H9 (cell line): ENCODE measurements around the gene SLC4A2. TPM values are rescaled to one million over a fixed set of nuclear protein-coding genes. Genes with fewer than 3 reads are reported as not detected.
A peak's percentile ranks its signal among the peaks of the same experiment; 100 is the strongest.

ENCODE experiments used
- DNase-seq: peaks from one replicate; pipeline ENCODE4 v3.0.0-alpha.2; 2017
- H2AFZ ChIP-seq: one replicate; pipeline ENCODE4 v1.6.1; 2013; ENCODE audit warnings: mild to moderate bottlenecking, low read length, control low read depth, moderate library complexity
- H2AK5ac ChIP-seq: 2 replicates; pipeline ENCODE4 v1.6.1; 2013; ENCODE audit warnings: low read length, control low read depth, mixed read lengths; ENCODE audit not compliant: insufficient read length
- H2BK120ac ChIP-seq: one replicate; pipeline ENCODE4 v1.6.1; 2013; ENCODE audit warnings: low read depth, mild to moderate bottlenecking, low read length, control low read depth, inconsistent platforms; ENCODE audit not compliant: poor library complexity, severe bottlenecking
- H2BK12ac ChIP-seq: 2 replicates; pipeline ENCODE4 v1.6.1; 2013; ENCODE audit warnings: low read length, control low read depth, mixed read lengths, low read depth; ENCODE audit not compliant: insufficient read length
- H2BK15ac ChIP-seq: 2 replicates; pipeline ENCODE4 v1.6.1; 2013; ENCODE audit warnings: low read depth, low read length, control low read depth
- H2BK20ac ChIP-seq: one replicate; pipeline ENCODE4 v1.6.1; 2013; ENCODE audit warnings: low read depth, mild to moderate bottlenecking, low read length, control low read depth, inconsistent platforms; ENCODE audit not compliant: poor library complexity, severe bottlenecking
- H2BK5ac ChIP-seq: 2 replicates; pipeline ENCODE4 v1.6.1; 2013; ENCODE audit warnings: low read length, control low read depth, mixed read lengths; ENCODE audit not compliant: insufficient read length
- H3K14ac ChIP-seq: 2 replicates; pipeline ENCODE4 v1.6.1; 2013; ENCODE audit warnings: low read length, control low read depth; ENCODE audit not compliant: insufficient read depth
- H3K18ac ChIP-seq: 2 replicates; pipeline ENCODE4 v1.6.1; 2013; ENCODE audit warnings: low read depth, mild to moderate bottlenecking, mixed read lengths, low read length, control low read depth; ENCODE audit not compliant: insufficient read length
- H3K23ac ChIP-seq: 2 replicates; pipeline ENCODE4 v1.6.1; 2013; ENCODE audit warnings: low read length, control low read depth, mixed read lengths, low read depth; ENCODE audit not compliant: insufficient read length
- H3K23me2 ChIP-seq: 2 replicates; pipeline ENCODE4 v1.6.1; 2013; ENCODE audit warnings: low read depth, mild to moderate bottlenecking, mixed read lengths, low read length, control low read depth; ENCODE audit not compliant: insufficient read length, poor library complexity, severe bottlenecking
- H3K27ac ChIP-seq: 2 replicates; pipeline ENCODE4 v1.5.1; 2013; ENCODE audit warnings: low read length, control low read depth, mixed read lengths, low read depth; ENCODE audit not compliant: insufficient read length
- H3K27me3 ChIP-seq: 2 replicates; pipeline ENCODE4 v1.6.1; 2013; ENCODE audit warnings: low read length, control low read depth, inconsistent platforms; ENCODE audit not compliant: insufficient read depth
- H3K4ac ChIP-seq: 2 replicates; pipeline ENCODE4 v1.6.1; 2013; ENCODE audit warnings: low read depth, mild to moderate bottlenecking, control low read depth, inconsistent platforms, low read length, moderate library complexity
- H3K4me1 ChIP-seq: 2 replicates; pipeline ENCODE4 v1.6.1; 2013; ENCODE audit warnings: low read length, control low read depth, inconsistent platforms; ENCODE audit not compliant: insufficient read depth
- H3K4me2 ChIP-seq: 2 replicates; pipeline ENCODE4 v1.6.1; 2013; ENCODE audit warnings: low read length, control low read depth, mixed read lengths; ENCODE audit not compliant: insufficient read length, insufficient read depth
- H3K56ac ChIP-seq: 2 replicates; pipeline ENCODE4 v1.6.1; 2013; ENCODE audit warnings: low read depth, mild to moderate bottlenecking, mixed read lengths, low read length, control low read depth; ENCODE audit not compliant: insufficient read length
- H3K79me1 ChIP-seq: 2 replicates; pipeline ENCODE4 v1.6.1; 2013; ENCODE audit warnings: low read depth, mild to moderate bottlenecking, moderate library complexity, low read length, control low read depth, inconsistent platforms; ENCODE audit not compliant: insufficient read depth, poor library complexity, severe bottlenecking
- H3K79me2 ChIP-seq: 2 replicates; pipeline ENCODE4 v1.6.1; 2013; ENCODE audit warnings: low read length, control low read depth, inconsistent platforms; ENCODE audit not compliant: insufficient read depth
- H3K9ac ChIP-seq: 2 replicates; pipeline ENCODE4 v1.6.1; 2013; ENCODE audit warnings: low read length, control low read depth, mixed read lengths; ENCODE audit not compliant: insufficient read length; ENCODE audit errors: extremely low read depth
- H3K9me3 ChIP-seq: one replicate; pipeline ENCODE4 v1.6.1; 2013; ENCODE audit warnings: low read depth, low read length, inconsistent platforms; ENCODE audit not compliant: control insufficient read depth
- H3T11ph ChIP-seq: one replicate; pipeline ENCODE4 v1.6.1; 2013; ENCODE audit warnings: mild to moderate bottlenecking, low read length, control low read depth, inconsistent platforms
- H4K20me1 ChIP-seq: one replicate; pipeline ENCODE4 v1.6.1; 2013; ENCODE audit not compliant: control insufficient read depth, insufficient read length, insufficient read depth
- H4K5ac ChIP-seq: 2 replicates; pipeline ENCODE4 v1.6.1; 2013; ENCODE audit warnings: low read depth, mild to moderate bottlenecking, mixed read lengths, low read length, control low read depth; ENCODE audit not compliant: insufficient read length
- H4K8ac ChIP-seq: replicated peaks from 2 replicates; pipeline ENCODE4 v1.6.1; 2013; ENCODE audit warnings: low read length, control low read depth, mixed read lengths, low read depth; ENCODE audit not compliant: insufficient read length
- H4K91ac ChIP-seq: 2 replicates; pipeline ENCODE4 v1.6.1; 2013; ENCODE audit warnings: low read depth, mild to moderate bottlenecking, moderate library complexity, mixed read lengths, low read length, control low read depth; ENCODE audit not compliant: insufficient read length
- H3K27ac Mint-ChIP-seq, 3 experiments: 2 replicates in 2 of 3; 3 replicates in 1 of 3; pipeline ENCODE4 v1.8.0; 2020 to 2021; ENCODE audit warnings: mixed read lengths in 3 of 3, mild to moderate bottlenecking in 1 of 3, moderate library complexity in 1 of 3
- H3K27me3 Mint-ChIP-seq: 2 replicates; pipeline ENCODE4 v1.8.0; 2021; ENCODE audit warnings: low read depth, mild to moderate bottlenecking, moderate library complexity, mixed read lengths
- H3K36me3 Mint-ChIP-seq, 3 experiments: 2 replicates in 2 of 3; 3 replicates in 1 of 3; pipeline ENCODE4 v1.8.0; 2020 to 2021; ENCODE audit warnings: low read depth in 3 of 3, mixed read lengths in 3 of 3; ENCODE audit not compliant: insufficient read depth in 1 of 3
- H3K4me1 Mint-ChIP-seq, 2 experiments: 2 replicates each; pipeline ENCODE4 v1.8.0; 2020; ENCODE audit warnings: mixed read lengths in 2 of 2
- H3K4me3 Mint-ChIP-seq, 2 experiments: 2 replicates in 1 of 2; 3 replicates in 1 of 2; pipeline ENCODE4 v1.8.0; 2020 to 2021; ENCODE audit warnings: mild to moderate bottlenecking in 2 of 2, mixed read lengths in 2 of 2, moderate library complexity in 1 of 2
- H3K9me3 Mint-ChIP-seq, 2 experiments: 2 replicates in 1 of 2; 3 replicates in 1 of 2; pipeline ENCODE4 v1.8.0; 2020; ENCODE audit warnings: mild to moderate bottlenecking in 2 of 2, mixed read lengths in 2 of 2, moderate library complexity in 1 of 2
- WGBS: extraction: QIAGEN DNeasy Blood & Tissue Kit; methylation state at CpG from one replicate; pipeline ENCODE4 v1.1.7; 2013; ENCODE audit warnings: missing lambda C conversion rate, low lambda C conversion rate, mixed read lengths; ENCODE audit not compliant: insufficient read length; ENCODE audit errors: extremely low coverage; 5-methylcytosine and 5-hydroxymethylcytosine counted together
- total RNA-seq: library from RNA; stranded (reverse); gene quantifications from 2 replicates; pipeline ENCODE4 v1.2.1, GENCODE V29; 2021
- TF ChIP-seq, protein P1 (sequence below): fragments of 200-600 bp; sonication (generic); conservative IDR thresholded peaks from 3 replicates; pipeline ENCODE4 v1.8.0; 2021; ENCODE audit warnings: antibody characterized with exemption, mild to moderate bottlenecking

SLC4A2 gene
- total RNA-seq, 1 experiment from 2014 or later, result 136 TPM

DNA sequence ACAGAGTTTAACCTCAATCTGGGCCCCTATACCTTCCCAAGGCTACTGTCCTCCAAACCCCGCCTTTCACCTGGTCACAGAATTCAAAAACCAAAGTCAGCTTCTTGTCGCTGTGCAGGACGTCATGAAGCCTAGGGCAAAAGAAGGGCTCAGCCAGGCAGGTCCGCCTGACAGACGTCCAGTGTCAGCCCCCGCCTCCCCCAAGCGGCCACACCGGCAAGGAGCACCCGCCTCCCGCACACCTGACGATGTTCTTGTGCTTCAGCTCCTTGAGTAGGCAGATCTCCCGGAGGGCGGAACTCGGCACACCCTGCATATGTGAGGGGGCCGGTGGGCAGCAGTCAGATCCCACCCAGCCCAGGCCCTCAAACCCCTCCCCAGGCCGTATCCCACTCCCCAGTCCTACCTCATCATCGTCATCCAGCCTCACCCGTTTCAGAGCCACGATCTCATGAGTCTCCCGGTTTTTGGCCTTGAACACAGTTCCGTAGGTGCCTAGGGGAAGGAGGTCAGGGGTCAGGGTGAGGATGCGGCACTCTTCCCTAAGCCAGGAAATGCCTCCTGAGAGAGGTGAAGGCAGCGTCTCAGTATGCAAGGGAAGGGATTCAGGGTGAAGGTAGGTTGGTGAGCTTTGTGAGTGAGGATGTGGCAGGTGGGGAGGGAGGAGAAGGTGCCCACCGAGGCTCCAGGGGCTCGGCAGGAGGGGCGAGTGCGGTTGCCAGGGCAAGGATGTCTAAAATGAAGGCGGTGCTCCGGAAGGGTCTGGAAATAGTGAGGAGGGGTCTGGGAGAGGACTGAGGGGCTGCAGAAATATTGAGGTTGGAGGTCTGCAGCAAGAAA lies 2.5 kb upstream of the SLC4A2 start:
- Mint-ChIP-seq H3K4me3 (peak overlapping the region; percentile 78 to 91), H3K4me1 (peaks cover 34 to 45% of the 10 kb centered on the region in 2 experiments), H3K9me3 (no peaks in the 10 kb centered on the region; a peak in 1 of 5 replicates), H3K36me3 (peaks cover 0 to 11% (median 0%) of the 10 kb centered on the region in 3 experiments; a peak in 3 of 7 replicates), H3K27me3 (peaks cover 32% of the 10 kb centered on the region), H3K27ac (peak overlapping the region in 1 of 3 experiments; percentile 56; a peak in 2 of 7 replicates)
- no peaks in the 10 kb centered on the region; the same call in 1 of the 2 replicates for H3K27me3 ChIP-seq
- WGBS, result no CpG with 5 or more reads among the region's 29 CpGs
- H3K9ac ChIP-seq, result no peak overlapping the region
- H2BK5ac ChIP-seq, result no peak overlapping the region
- DNase-seq, result peak; percentile 70
- peak overlapping the region; percentile 81 for H3K4me2 ChIP-seq
- no peak overlapping the region for H4K8ac ChIP-seq
- no peaks in the 10 kb centered on the region for H3K79me1 ChIP-seq
- peaks cover 33% of the 10 kb centered on the region for H3K23me2 ChIP-seq
- no peak overlapping the region for H2BK20ac ChIP-seq
- H2BK12ac ChIP-seq, result no peak overlapping the region
- no peak overlapping the region for H2AFZ ChIP-seq
- no peak overlapping the region for H3K23ac ChIP-seq
- H3K56ac ChIP-seq, result no peak overlapping the region
- H2BK120ac ChIP-seq, result no peak overlapping the region
- H3K18ac ChIP-seq, result no peak overlapping the region
- H3K27ac ChIP-seq, result no peak overlapping the region
- peaks cover 8% of the 10 kb centered on the region for H3K4me1 ChIP-seq
- H3K79me2 ChIP-seq, result no peaks in the 10 kb centered on the region
- H3T11ph ChIP-seq, result no peak overlapping the region
- no peaks in the 10 kb centered on the region for H4K20me1 ChIP-seq
- no peak overlapping the region for H4K5ac ChIP-seq
- no peak overlapping the region for H2AK5ac ChIP-seq
- no peak overlapping the region for H3K4ac ChIP-seq
- no peak overlapping the region for H4K91ac ChIP-seq
- H3K9me3 ChIP-seq, result no peaks in the 10 kb centered on the region
- TF ChIP-seq, protein P1, sequence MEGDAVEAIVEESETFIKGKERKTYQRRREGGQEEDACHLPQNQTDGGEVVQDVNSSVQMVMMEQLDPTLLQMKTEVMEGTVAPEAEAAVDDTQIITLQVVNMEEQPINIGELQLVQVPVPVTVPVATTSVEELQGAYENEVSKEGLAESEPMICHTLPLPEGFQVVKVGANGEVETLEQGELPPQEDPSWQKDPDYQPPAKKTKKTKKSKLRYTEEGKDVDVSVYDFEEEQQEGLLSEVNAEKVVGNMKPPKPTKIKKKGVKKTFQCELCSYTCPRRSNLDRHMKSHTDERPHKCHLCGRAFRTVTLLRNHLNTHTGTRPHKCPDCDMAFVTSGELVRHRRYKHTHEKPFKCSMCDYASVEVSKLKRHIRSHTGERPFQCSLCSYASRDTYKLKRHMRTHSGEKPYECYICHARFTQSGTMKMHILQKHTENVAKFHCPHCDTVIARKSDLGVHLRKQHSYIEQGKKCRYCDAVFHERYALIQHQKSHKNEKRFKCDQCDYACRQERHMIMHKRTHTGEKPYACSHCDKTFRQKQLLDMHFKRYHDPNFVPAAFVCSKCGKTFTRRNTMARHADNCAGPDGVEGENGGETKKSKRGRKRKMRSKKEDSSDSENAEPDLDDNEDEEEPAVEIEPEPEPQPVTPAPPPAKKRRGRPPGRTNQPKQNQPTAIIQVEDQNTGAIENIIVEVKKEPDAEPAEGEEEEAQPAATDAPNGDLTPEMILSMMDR, result peak; percentile 48; the same call in 2 of the 3 replicates
- no peak overlapping the region for H2BK15ac ChIP-seq
- no peak overlapping the region for H3K14ac ChIP-seq
